ENCODE results near the gene FAM234B.

The FAM234B gene

DNA sequence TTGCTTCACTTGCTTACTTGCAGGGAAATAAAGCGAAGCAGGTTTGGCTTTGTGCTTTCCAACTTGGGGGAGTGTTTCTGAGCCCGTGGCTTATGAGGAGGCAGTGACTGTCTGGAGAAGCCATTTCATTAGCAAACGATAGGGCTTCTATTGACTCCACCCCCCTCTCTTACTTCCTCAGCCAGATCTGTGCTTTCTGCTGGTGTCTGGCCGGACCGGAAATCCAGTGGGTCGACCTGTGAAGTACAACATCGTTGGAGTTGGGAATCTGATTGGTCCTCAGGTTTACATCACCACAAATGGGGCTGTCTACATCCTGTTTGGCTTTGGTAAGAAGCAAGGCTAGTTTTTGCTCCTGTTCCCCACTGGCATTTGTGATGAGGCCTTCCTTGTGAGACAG lies 22.3 kb downstream of the FAM234B start:
- DNase-seq (ENCODE audit: low read depth), result no peak
- Histone ChIP-seq H3K4me3 (ENCODE audit: low read length) (no peak overlapping the region), H3K4me1 (ENCODE audit: control insufficient read depth, insufficient read depth, low read length) (no peaks in the 10 kb centered on the region), H3K9me3 (ENCODE audit: control insufficient read depth, low read length) (no peaks in the 10 kb centered on the region), H3K27me3 (replicated peaks; ENCODE audit: control insufficient read depth, insufficient read depth, low read length) (no peaks in the 10 kb centered on the region), H3K9ac (ENCODE audit: low read length) (no peak overlapping the region), H3K36me3 (ENCODE audit: control insufficient read depth, insufficient read depth, low read length, severe bottlenecking) (peaks cover 33% of the 10 kb centered on the region)

DNA sequence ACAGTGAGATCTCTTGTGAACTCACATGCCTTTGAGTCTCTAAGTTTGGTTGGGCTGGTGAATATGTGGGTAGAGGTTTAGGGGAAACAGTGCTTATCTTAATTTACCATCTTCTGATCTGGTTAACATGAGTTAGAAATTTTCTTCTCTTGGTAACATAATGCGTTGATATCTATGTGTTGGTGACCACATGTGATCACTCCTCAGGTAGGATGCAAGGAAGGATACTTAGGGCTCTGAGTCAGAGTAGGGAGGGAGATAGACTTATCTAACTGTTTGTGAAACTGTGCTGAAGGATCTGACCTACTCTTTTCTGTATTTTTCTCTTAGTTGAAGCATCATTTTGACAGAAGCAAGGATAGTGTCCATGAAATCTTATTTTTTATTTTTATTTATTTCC lies 23.1 kb downstream of the FAM234B start:
- no peak overlapping the region for H3K4me3 ChIP-seq (ENCODE audit: low read length)
- no peaks in the 10 kb centered on the region for H3K27me3 ChIP-seq (replicated peaks; ENCODE audit: control insufficient read depth, insufficient read depth, low read length)
- H3K4me1 ChIP-seq (ENCODE audit: control insufficient read depth, insufficient read depth, low read length), result no peaks in the 10 kb centered on the region
- H3K9ac ChIP-seq (ENCODE audit: low read length), result no peak overlapping the region
- no peak for DNase-seq (ENCODE audit: low read depth)
- no peaks in the 10 kb centered on the region for H3K9me3 ChIP-seq (ENCODE audit: control insufficient read depth, low read length)
- peaks cover 37% of the 10 kb centered on the region for H3K36me3 ChIP-seq (ENCODE audit: control insufficient read depth, insufficient read depth, low read length, severe bottlenecking)

DNA sequence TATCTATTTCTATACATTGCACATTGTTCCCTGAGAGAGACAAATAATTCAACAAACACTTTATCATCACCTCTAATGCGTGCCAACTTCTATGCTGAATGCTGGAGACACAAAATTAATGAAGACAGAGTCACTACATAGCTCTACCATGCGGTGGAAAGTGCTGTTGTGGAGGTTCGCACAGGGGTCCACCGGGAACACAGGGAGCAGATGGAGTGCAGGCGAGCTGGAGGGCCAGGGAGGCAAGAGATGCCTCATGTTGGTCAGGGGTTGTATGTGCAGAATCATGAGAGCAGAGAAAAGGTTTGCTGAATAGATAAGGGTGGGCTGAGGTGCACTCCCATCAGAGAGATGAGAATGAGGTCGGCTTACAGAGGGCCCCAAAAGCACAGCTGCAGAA lies 25.2 kb downstream of the FAM234B start:
- Histone ChIP-seq H3K9ac (ENCODE audit: low read length) (no peak overlapping the region), H3K27me3 (replicated peaks; ENCODE audit: control insufficient read depth, insufficient read depth, low read length) (no peaks in the 10 kb centered on the region), H3K4me3 (ENCODE audit: low read length) (no peak overlapping the region), H3K9me3 (ENCODE audit: control insufficient read depth, low read length) (no peaks in the 10 kb centered on the region), H3K36me3 (ENCODE audit: control insufficient read depth, insufficient read depth, low read length, severe bottlenecking) (peaks cover 41% of the 10 kb centered on the region), H3K4me1 (ENCODE audit: control insufficient read depth, insufficient read depth, low read length) (peaks cover 12% of the 10 kb centered on the region)
- DNase-seq (ENCODE audit: low read depth), result no peak

DNA sequence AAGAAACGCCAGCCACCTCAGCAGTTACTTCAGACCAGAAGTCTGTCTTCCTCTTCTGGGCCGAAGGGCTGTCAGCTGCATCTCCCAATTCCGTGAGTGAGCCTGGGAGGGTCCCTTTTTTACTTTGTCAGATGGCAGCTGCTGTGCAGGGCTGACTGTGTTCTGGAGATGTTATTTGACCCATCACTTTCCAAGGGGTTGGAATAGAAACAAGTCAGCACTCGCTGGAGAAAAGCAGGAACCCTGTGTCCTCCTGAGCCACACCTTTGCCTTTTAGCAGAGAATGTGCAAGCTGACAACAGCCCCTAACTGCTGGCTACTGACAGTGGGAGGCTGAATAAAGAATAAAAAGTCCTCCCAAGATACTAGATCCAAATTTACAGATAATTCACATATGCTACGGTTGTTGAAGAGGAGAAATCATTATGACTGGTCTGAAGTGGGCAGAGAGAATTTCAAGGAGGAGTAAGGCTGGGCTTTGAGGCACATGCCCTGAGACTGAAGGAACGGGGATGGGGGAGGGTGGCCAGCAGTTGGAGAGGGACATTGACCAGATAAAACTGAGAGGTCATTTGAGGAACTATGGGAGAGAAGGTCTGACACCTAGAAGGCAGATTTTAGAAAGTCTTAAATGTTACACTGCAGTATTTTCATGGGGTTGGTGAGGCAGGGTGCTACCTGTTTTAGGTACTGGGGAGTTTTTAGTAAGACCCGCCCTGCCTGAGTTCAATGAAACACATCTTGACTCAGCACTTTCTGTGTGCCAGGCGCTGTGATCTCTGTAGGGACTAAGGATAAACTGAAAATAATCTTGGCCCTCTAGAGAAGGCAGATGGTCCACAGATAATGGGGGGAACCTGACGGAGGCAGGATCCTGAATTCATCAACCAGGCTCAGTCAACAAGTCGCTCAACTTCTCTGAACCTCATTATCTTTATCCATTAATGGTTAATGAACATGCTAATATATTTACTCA lies 27.4 kb downstream of the FAM234B start:
- H3K9me3 ChIP-seq (ENCODE audit: control insufficient read depth, low read length), result no peaks in the 10 kb centered on the region
- DNase-seq (ENCODE audit: low read depth), result no peak
- no peaks in the 10 kb centered on the region for H3K27me3 ChIP-seq (replicated peaks; ENCODE audit: control insufficient read depth, insufficient read depth, low read length)
- H3K4me3 ChIP-seq (ENCODE audit: low read length), result no peak overlapping the region
- H3K4me1 ChIP-seq (ENCODE audit: control insufficient read depth, insufficient read depth, low read length), result peaks cover 22% of the 10 kb centered on the region
- no peak overlapping the region for H3K9ac ChIP-seq (ENCODE audit: low read length)
- peaks cover 46% of the 10 kb centered on the region for H3K36me3 ChIP-seq (ENCODE audit: control insufficient read depth, insufficient read depth, low read length, severe bottlenecking)

DNA sequence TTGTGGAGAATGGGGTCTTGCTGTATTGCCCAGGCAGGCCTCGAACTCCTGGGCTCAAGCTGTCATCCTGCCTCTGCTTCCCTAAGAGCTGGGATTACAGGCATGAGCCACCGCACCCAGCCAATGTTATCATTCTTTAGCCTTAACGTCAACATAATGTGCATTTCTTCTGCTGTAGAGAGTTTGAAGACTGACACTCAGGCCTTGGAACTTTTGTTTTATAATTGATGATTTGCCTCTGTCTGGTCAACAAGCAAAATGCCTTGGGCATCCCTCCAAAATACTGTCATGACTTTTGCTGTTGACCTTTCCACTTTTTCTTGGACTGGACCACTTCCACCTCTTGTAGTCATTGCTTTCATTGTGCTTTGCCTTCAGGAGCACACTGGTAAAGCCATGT lies 29.0 kb downstream of the FAM234B start:
- DNase-seq (ENCODE audit: low read depth), result no peak
- Histone ChIP-seq H3K4me3 (ENCODE audit: low read length) (no peak overlapping the region), H3K36me3 (ENCODE audit: control insufficient read depth, insufficient read depth, low read length, severe bottlenecking) (peaks cover 39% of the 10 kb centered on the region), H3K9me3 (ENCODE audit: control insufficient read depth, low read length) (no peaks in the 10 kb centered on the region), H3K9ac (ENCODE audit: low read length) (no peak overlapping the region), H3K27me3 (replicated peaks; ENCODE audit: control insufficient read depth, insufficient read depth, low read length) (no peaks in the 10 kb centered on the region), H3K4me1 (ENCODE audit: control insufficient read depth, insufficient read depth, low read length) (peaks cover 22% of the 10 kb centered on the region)

DNA sequence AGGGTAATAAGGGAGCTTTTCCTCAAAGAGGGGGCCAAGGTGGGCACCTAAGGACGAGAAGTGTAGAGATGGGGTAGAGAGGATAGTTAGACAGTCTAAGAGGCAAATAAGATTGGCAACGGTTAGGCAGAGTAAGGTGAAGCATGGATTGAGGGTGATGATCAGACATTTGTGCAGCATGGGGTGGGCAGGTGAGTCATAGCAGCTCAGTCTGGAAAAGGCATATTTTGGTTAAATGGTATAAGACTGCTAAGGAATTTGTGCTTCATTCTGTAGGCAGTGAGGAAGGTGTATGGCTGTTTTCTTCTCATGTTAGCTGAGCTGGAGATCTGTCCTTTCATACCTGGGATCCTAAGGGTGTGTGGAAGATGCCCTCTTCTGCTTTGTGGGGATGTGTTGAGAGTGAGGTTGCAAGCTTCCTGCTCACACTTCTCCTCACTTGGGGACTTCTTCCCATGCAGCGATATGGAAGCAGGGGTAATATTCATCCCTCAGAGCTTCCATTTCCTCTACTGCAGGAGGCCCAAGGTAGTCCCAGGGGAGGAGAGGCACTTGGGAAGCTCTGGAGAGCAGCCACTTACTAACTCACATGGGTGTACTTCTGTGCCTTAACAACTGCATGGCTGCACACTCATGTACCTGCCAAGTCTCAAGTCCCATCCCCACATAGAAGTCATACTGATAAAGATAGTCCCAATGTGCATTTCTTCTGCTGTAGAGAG lies 30.4 kb downstream of the FAM234B start:
- DNase-seq (ENCODE audit: low read depth), result no peak
- Histone ChIP-seq H3K36me3 (ENCODE audit: control insufficient read depth, insufficient read depth, low read length, severe bottlenecking) (peaks cover 26% of the 10 kb centered on the region), H3K9ac (ENCODE audit: low read length) (no peak overlapping the region), H3K27me3 (replicated peaks; ENCODE audit: control insufficient read depth, insufficient read depth, low read length) (no peaks in the 10 kb centered on the region), H3K4me1 (ENCODE audit: control insufficient read depth, insufficient read depth, low read length) (peaks cover 22% of the 10 kb centered on the region), H3K4me3 (ENCODE audit: low read length) (no peak overlapping the region), H3K9me3 (ENCODE audit: control insufficient read depth, low read length) (no peaks in the 10 kb centered on the region)

DNA sequence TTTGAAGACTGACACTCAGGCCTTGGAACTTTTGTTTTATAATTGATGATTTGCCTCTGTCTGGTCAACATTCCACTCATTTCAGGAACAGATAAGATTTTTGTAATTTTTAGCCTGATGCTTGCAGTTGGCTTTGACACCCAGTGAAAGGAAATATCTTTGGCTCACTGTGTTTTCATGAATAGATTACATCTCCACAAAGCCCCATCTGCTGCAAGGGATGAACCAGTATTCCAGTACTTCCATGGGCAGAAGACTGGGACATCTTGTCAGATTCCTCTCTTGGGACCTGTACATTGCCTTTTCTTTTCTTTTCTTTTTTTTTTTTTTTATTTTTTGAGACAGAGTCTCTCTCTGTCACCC lies 30.9 kb downstream of the FAM234B start:
- no peak overlapping the region for H3K9ac ChIP-seq (ENCODE audit: low read length)
- no peaks in the 10 kb centered on the region for H3K27me3 ChIP-seq (replicated peaks; ENCODE audit: control insufficient read depth, insufficient read depth, low read length)
- peaks cover 30% of the 10 kb centered on the region for H3K36me3 ChIP-seq (ENCODE audit: control insufficient read depth, insufficient read depth, low read length, severe bottlenecking)
- no peak overlapping the region for H3K4me3 ChIP-seq (ENCODE audit: low read length)
- no peaks in the 10 kb centered on the region for H3K9me3 ChIP-seq (ENCODE audit: control insufficient read depth, low read length)
- DNase-seq (ENCODE audit: low read depth), result no peak
- H3K4me1 ChIP-seq (ENCODE audit: control insufficient read depth, insufficient read depth, low read length), result peaks cover 22% of the 10 kb centered on the region

DNA sequence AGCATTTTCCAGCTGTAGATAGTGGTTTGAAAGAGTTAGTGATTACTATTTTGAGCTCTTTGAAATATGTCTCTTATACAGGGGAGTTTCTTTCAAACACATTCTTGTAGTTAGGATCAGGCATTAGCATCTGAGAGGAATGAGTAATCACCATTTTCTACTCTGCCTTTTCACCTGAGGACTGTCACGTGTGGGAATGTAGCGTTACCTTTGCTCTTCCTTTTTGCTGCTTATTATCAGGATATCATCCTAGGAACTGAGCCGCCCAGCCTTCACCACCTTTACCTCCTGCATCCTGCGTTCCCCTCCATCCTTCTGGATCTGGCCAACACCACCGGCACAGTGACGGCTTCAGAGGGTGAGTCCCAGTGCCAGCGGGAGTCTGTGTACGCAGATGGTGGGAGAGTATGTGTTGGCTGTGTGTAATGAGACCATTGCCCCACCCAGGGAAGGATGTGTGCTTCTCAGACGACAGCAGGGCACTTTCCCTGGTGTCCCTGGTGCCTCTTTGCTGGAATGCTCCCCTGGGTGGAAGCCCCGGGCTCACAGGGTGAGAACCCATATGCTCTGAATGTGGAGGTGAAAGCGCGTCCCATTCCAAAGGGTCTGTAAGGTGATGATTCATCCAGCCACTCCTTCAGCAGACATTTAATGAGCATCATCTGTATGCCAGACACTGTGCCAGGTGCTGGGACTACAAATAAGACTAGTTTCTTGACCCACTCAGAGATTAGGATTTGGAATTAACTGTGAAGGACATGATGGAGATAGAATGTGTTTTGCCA lies 31.8 kb downstream of the FAM234B start:
- DNase-seq (ENCODE audit: low read depth), result no peak
- Histone ChIP-seq H3K36me3 (ENCODE audit: control insufficient read depth, insufficient read depth, low read length, severe bottlenecking) (peaks cover 34% of the 10 kb centered on the region), H3K9me3 (ENCODE audit: control insufficient read depth, low read length) (no peaks in the 10 kb centered on the region), H3K4me1 (ENCODE audit: control insufficient read depth, insufficient read depth, low read length) (peaks cover 22% of the 10 kb centered on the region), H3K9ac (ENCODE audit: low read length) (no peak overlapping the region), H3K4me3 (ENCODE audit: low read length) (no peak overlapping the region), H3K27me3 (replicated peaks; ENCODE audit: control insufficient read depth, insufficient read depth, low read length) (no peaks in the 10 kb centered on the region)

DNA sequence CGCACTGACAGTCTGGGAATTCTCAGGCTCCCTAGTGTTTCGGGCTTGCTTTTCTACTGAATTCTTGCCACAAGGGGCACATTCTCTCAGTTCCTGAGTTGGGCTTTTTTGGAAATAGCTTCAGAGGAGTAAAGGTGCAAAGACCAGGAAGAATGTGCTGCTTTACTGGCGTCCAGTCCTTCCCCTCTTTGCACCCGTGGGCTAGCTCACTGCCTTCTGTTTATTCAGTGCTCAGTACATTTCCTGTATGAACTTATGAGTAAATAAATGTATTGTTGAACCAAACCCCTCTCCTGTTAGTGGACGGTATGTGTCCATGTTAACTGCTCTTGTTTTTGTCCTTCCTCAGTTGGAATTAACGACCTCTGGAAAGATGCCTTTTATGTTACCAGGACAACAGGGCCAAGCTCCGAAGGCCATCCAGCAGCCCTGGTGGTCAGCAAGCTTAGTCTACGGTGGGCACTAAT lies 35.3 kb downstream of the FAM234B start:
- peaks cover 9% of the 10 kb centered on the region for H3K4me1 ChIP-seq (ENCODE audit: control insufficient read depth, insufficient read depth, low read length)
- peaks cover 27% of the 10 kb centered on the region for H3K36me3 ChIP-seq (ENCODE audit: control insufficient read depth, insufficient read depth, low read length, severe bottlenecking)
- no peak overlapping the region for H3K4me3 ChIP-seq (ENCODE audit: low read length)
- H3K27me3 ChIP-seq (replicated peaks; ENCODE audit: control insufficient read depth, insufficient read depth, low read length), result no peaks in the 10 kb centered on the region
- no peaks in the 10 kb centered on the region for H3K9me3 ChIP-seq (ENCODE audit: control insufficient read depth, low read length)
- H3K9ac ChIP-seq (ENCODE audit: low read length), result no peak overlapping the region
- no peak for DNase-seq (ENCODE audit: low read depth)

DNA sequence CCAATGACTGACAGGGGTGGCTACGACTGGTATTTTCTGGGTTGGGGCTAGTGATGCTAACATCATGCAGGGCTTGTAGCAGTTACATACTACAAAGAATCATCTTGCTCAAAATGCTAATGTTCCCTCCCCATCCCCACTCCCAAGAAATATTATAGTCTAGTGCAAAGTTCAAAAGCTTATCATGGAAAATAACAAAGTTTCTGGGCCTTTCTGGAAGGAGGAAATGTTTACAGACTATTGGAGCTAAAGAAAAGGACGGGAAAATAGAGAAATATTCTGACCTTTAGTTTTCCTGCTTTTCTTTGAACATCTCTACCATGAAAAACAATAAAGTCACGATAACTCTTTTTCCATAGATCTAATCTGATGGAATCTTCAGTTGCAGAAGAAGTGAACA lies 36.1 kb downstream of the FAM234B start:
- DNase-seq (ENCODE audit: low read depth), result no peak

DNA sequence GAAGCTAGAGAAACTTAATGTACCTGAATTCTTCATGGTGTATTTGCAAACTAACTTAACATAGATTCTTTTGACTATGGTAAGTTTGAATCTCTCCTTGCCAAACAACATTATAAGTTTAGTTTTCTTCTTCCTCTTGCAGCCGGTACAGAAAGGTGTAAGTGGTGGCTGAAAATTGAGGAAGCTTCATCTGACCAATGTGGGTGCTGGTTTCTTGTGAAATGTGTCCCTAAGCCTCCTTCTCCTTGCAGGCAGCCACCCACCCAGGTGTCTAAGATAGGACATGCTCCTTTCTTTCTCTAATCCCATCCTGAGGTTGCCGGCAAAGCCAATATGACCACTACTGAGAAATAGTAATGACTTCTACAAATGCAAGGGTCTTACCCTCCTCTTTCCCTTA lies 38.7 kb downstream of the FAM234B start:
- no peaks in the 10 kb centered on the region for H3K27me3 ChIP-seq (replicated peaks; ENCODE audit: control insufficient read depth, insufficient read depth, low read length)

More for the DNA sequence above, 36.1 kb downstream of the FAM234B start:
- H3K4me1 ChIP-seq (ENCODE audit: control insufficient read depth, insufficient read depth, low read length), result peaks cover 1% of the 10 kb centered on the region
- H3K27me3 ChIP-seq (replicated peaks; ENCODE audit: control insufficient read depth, insufficient read depth, low read length), result no peaks in the 10 kb centered on the region
- no peaks in the 10 kb centered on the region for H3K9me3 ChIP-seq (ENCODE audit: control insufficient read depth, low read length)
- no peak overlapping the region for H3K4me3 ChIP-seq (ENCODE audit: low read length)
- H3K36me3 ChIP-seq (ENCODE audit: control insufficient read depth, insufficient read depth, low read length, severe bottlenecking), result peaks cover 35% of the 10 kb centered on the region
- no peak overlapping the region for H3K9ac ChIP-seq (ENCODE audit: low read length)

More for the DNA sequence above, 38.7 kb downstream of the FAM234B start:
- Histone ChIP-seq H3K4me3 (ENCODE audit: low read length) (no peak overlapping the region), H3K9ac (ENCODE audit: low read length) (no peak overlapping the region), H3K9me3 (ENCODE audit: control insufficient read depth, low read length) (no peaks in the 10 kb centered on the region), H3K36me3 (ENCODE audit: control insufficient read depth, insufficient read depth, low read length, severe bottlenecking) (peaks cover 28% of the 10 kb centered on the region), H3K4me1 (ENCODE audit: control insufficient read depth, insufficient read depth, low read length) (peaks cover 6% of the 10 kb centered on the region)
- no peak for DNase-seq (ENCODE audit: low read depth)
